Vagina (tissue), 2 donors: ENCODE results near the gene H6PD.

Experiments
- CTCF ChIP-seq, 3 experiments: fragments of 450-650 bp in 2 of 3; fragments of 200-600 bp in 1 of 3; sonication (generic) in 1 of 3; IDR thresholded peaks; one replicate each; pipeline ENCODE4 v1.5.1; 2017 to 2019; ENCODE audit warnings: antibody characterized with exemption in 3 of 3, mild to moderate bottlenecking in 2 of 3, moderate library complexity in 2 of 3
- POLR2A ChIP-seq, 2 donors: fragments of 450-650 bp; IDR thresholded peaks; one replicate each; pipeline ENCODE4 v1.6.1; 2017; ENCODE audit warnings: antibody characterized with exemption in 2 of 2, mild to moderate bottlenecking in 2 of 2, moderate library complexity in 2 of 2

GRCh38 chr1:9267352-9267686 is 32.7 kb downstream of the H6PD start:
- TF ChIP-seq POLR2A (IDR thresholded peaks at IDR 0.05): no peak
- TF ChIP-seq CTCF (IDR thresholded peaks at IDR 0.05): no peak
